ENCODE results near the gene STAT5B. TPM values are rescaled to one million over a fixed set of nuclear protein-coding genes. Genes with fewer than 3 reads are reported as not detected.

The STAT5B gene
- total RNA-seq = 60.3 TPM

GRCh38 chr17:42276359-42276608 is at the start of gene STAT5B:
STAT5B (minus strand) TSS chr17:42276391; CDS start chr17:42232127, 44,264 bp downstream.

DNA sequence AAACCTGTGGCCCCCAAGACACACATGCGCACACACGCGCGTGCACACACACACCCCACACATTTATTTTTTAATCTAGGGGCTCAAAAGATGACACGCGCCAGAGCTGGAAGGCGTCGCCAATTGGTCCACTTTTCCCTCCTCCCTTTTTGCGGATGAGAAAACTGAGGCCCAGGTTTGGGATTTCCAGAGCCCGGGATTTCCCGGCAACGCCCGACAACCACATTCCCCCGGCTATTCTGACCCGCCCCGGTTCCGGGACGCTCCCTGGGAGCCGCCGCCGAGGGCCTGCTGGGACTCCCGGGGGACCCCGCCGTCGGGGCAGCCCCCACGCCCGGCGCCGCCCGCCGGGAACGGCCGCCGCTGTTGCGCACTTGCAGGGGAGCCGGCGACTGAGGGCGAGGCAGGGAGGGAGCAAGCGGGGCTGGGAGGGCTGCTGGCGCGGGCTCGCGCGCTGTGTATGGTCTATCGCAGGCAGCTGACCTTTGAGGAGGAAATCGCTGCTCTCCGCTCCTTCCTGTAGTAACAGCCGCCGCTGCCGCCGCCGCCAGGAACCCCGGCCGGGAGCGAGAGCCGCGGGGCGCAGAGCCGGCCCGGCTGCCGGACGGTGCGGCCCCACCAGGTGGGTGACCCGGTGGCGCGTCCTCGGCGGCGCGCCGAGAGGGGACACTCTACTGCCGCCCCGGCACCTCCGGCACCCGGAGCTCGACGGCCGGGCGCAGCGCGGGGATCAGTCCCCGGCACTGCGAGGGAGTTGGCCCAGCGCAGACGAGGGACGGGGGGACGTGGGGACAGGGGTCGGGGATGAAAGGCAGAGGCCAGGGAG is 12.0 kb upstream of the STAT5B start, which contains the start of gene STAT5A:
Gene STAT5A (plus strand): TSS at position 522 of the 826 bp plus-strand sequence. CDS start 914 bp downstream, outside the sequence.

DNA sequence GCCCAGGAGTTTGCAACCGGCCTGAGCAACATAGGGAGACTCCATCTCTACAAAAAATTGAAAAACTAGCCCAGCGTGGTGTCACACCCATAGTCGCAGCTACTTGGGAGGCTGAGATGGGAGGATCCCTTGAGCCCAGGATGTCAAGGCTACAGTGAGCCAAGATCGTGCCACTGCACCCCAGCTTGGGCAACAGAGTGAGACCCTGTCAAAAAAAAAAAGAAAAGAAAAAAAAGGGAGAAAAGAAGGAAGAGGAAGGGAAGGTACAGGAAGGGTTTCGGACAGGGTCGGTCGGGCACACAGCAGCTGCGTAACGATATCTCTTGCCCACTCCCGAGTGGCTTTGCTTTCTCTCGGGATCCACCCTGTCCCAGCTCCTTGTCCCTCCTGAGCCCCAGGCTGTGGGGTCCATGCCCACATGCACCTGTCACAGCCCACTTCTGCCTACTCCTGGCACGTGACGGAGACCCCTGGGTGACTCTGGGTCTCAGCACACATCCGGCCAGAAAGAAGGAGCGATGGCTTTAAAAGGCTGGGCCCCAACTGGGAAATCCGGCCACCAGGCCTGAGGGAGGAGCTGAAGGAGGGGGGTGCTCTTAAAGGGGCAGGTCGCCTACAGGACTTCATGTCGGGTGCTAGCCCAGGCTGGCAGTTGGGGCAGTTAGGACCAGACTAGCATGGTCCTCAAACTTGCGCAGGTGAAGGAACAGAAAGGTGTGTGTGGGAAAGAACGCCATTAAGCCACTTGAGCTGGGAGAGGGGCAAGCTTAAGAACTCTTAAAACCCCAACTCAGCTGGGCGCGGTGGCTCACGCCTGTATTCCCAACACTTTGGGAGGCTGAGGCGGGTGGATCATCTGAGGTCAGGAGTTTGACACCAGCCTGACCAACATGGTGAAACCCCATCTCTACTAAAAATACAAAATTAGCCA is 82.0 kb downstream of the STAT5B start, which contains the start of gene GHDC:
Gene GHDC (minus strand): TSS at position 526 of the 931 bp plus-strand sequence. CDS start 913 bp downstream, outside the sequence.

GRCh38 chr17:42184713-42185620 is 91.2 kb downstream of the STAT5B start, which contains the start of gene HCRT:
HCRT (minus strand) TSS chr17:42185452; CDS start chr17:42185365, 87 bp downstream.

DNA sequence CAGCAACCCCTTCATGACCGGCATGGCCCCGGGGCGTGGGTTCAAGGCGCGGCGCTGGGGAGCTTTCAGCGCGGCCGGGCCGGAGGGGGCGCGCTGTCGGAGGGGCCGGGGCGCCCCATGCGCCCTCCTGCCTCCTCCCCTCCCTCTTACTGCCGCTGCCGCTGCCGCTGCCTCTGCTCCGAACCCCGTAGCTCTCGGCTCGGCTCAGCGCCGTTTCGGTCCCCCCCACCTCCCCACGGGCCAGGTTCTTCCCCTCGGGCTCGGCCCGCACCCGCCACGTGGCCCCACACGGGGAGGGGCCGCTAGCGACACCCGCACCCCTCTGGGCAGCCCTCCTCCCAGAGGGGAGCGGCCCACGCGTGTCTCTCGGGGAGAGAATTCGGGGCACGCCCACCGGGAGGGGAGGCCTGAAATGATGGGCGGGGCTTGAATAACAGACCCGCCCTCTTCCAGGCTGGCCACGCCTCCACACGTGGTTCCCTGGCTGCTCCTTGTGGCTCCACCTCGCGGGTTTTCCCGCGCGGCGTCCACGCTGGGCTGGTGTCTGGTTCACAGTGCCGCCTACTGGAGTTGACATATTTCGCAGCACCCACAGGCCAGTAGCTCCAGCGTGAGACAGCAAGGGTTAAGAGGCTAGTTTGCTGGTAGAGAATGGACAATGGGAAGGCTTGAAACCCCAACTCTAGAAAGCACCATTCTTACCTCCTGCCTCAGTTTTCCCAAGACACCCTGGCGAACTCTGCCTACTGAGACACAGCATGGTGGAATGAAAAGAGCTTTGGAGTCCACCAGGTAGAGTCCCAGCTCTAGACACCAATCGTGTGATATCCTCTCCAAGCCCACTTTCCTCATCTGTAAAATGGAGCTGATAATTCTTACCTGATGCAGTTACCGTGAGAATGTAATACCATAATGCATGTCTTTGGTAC is 95.0 kb downstream of the STAT5B start, which contains the start of gene KCNH4:
Gene KCNH4 (minus strand): TSS at position 221 of the 929 bp plus-strand sequence. CDS start 197 bp downstream, at position 24.

Other genes starting within 250 kb of the STAT5B start
- 7.9 TPM for gene C17orf113, start 225.8 kb downstream of the STAT5B start, total RNA-seq
- 4.0 TPM for gene ZNF385C, start 177.9 kb downstream of the STAT5B start, total RNA-seq
- 6.3 TPM for gene DHX58, start 163.7 kb downstream of the STAT5B start, total RNA-seq
- 28.9 TPM for gene KAT2A, start 155.0 kb downstream of the STAT5B start, total RNA-seq
- gene HSPB9, start 153.6 kb downstream of the STAT5B start, total RNA-seq = not detected
- 60.8 TPM for gene RAB5C, start 121.4 kb downstream of the STAT5B start, total RNA-seq
- not detected for gene KCNH4, start 95.2 kb downstream of the STAT5B start, total RNA-seq
- gene HCRT, start 90.9 kb downstream of the STAT5B start, total RNA-seq = 1.4 TPM
- 38.6 TPM for gene GHDC, start 81.9 kb downstream of the STAT5B start, total RNA-seq
- gene STAT5A, start 12.1 kb upstream of the STAT5B start, total RNA-seq = 15.6 TPM
- gene STAT3, start 112.1 kb upstream of the STAT5B start, total RNA-seq = 92.6 TPM
- 178 TPM for gene CAVIN1, start 146.9 kb upstream of the STAT5B start, total RNA-seq
- gene ATP6V0A1, start 182.5 kb upstream of the STAT5B start, total RNA-seq = 185 TPM

Measured in camera-type eye (tissue), 1 donor.